Left ventricle myocardium inferior (tissue), 1 donor: ENCODE data around the gene ZNRF2. TPM values are rescaled to one million over a fixed set of nuclear protein-coding genes. Genes with fewer than 3 reads are reported as not detected.

ENCODE experiments used
- DNase-seq: peaks from one replicate; pipeline ENCODE4 v3.0.0-alpha.2; 2020
- H3K27ac ChIP-seq: fragments of 200-600 bp; replicated peaks from 2 replicates; pipeline ENCODE4 v1.8.0; 2021
- H3K27me3 ChIP-seq: fragments of 200-600 bp; 2 replicates; pipeline ENCODE4 v1.8.0; 2021; ENCODE audit warnings: low read depth
- H3K36me3 ChIP-seq: fragments of 200-600 bp; 2 replicates; pipeline ENCODE4 v1.8.0; 2021
- H3K4me1 ChIP-seq: fragments of 200-600 bp; 2 replicates; pipeline ENCODE4 v1.8.0; 2021
- H3K4me3 ChIP-seq: fragments of 200-600 bp; 2 replicates; pipeline ENCODE4 v1.8.0; 2021; ENCODE audit warnings: mild to moderate bottlenecking, moderate library complexity
- H3K9me3 ChIP-seq: fragments of 200-600 bp; replicated peaks from 2 replicates; pipeline ENCODE4 v1.8.0; 2021
- CTCF ChIP-seq: fragments of 200-600 bp; IDR thresholded peaks from 2 replicates; pipeline ENCODE4 v1.8.0; 2021; ENCODE audit warnings: antibody characterized with exemption, mild to moderate bottlenecking, borderline replicate concordance
- intact Hi-C: fragments of 100-400 bp; cut with micrococcal nuclease; formaldehyde crosslinking; loops from one replicate; pipeline ENCODE4 v1.11.0; 2022
- total RNA-seq: library from RNA; stranded (reverse); fragmentation: NEBNext Ultra II Directional; extraction: Animal tissue kit (Norgen Biotek cat#: 25700); gene quantifications from one replicate; pipeline ENCODE4 v1.2.1, GENCODE V29; 2021
- donor health status: DM: no; HTN: yes; CAD: no; lungs with severe emphysema.

Gene ZNRF2
- total RNA-seq, 1 donor from 2014 or later, result 10.9 TPM

- peaks cover 8% of the 10 kb centered on the region for H3K36me3 ChIP-seq
- H3K27ac ChIP-seq, result no peak overlapping the region
- H3K4me3 ChIP-seq, result no peak overlapping the region
- no peak for DNase-seq
- no peaks in the 10 kb centered on the region for H3K9me3 ChIP-seq
- TF ChIP-seq CTCF, result no peak
- intact Hi-C loops, result no loop called here
- H3K4me1 ChIP-seq, result peaks cover 10% of the 10 kb centered on the region
- no peaks in the 10 kb centered on the region for H3K27me3 ChIP-seq
Measured at GRCh38 chr7:30405179-30405578, 120.8 kb downstream of the ZNRF2 start.

GRCh38 chr7:30406664-30407425 is 122.4 kb downstream of the ZNRF2 start:
- no peak overlapping the region for H3K4me3 ChIP-seq
- peaks cover 8% of the 10 kb centered on the region for H3K36me3 ChIP-seq
- no peak for DNase-seq
- H3K4me1 ChIP-seq, result peaks cover 10% of the 10 kb centered on the region
- H3K27ac ChIP-seq, result peak overlapping the region; percentile 41
- intact Hi-C loops, result no loop called here
- TF ChIP-seq CTCF, result no peak
- no peaks in the 10 kb centered on the region for H3K9me3 ChIP-seq
- H3K27me3 ChIP-seq, result no peaks in the 10 kb centered on the region

- TF ChIP-seq CTCF, result no peak
- Histone ChIP-seq H3K36me3 (no peaks in the 10 kb centered on the region), H3K4me1 (peaks cover 10% of the 10 kb centered on the region), H3K27me3 (no peaks in the 10 kb centered on the region), H3K27ac (no peak overlapping the region), H3K4me3 (no peak overlapping the region), H3K9me3 (peaks cover 8% of the 10 kb centered on the region)
- intact Hi-C loops, result no loop called here
- no peak for DNase-seq
Measured at GRCh38 chr7:30411173-30411572, 126.8 kb downstream of the ZNRF2 start.

GRCh38 chr7:30411897-30412296 is 127.5 kb downstream of the ZNRF2 start:
- Histone ChIP-seq H3K9me3 (peaks cover 8% of the 10 kb centered on the region), H3K27ac (no peak overlapping the region), H3K27me3 (no peaks in the 10 kb centered on the region), H3K4me3 (no peak overlapping the region), H3K36me3 (no peaks in the 10 kb centered on the region), H3K4me1 (peaks cover 7% of the 10 kb centered on the region)
- intact Hi-C loops, result no loop called here
- no peak for TF ChIP-seq CTCF
- no peak for DNase-seq

- H3K36me3 ChIP-seq, result no peaks in the 10 kb centered on the region
- no peak overlapping the region for H3K27ac ChIP-seq
- intact Hi-C loops, result no loop called here
- DNase-seq, result no peak
- TF ChIP-seq CTCF, result peak; percentile 74
- peaks cover 8% of the 10 kb centered on the region for H3K9me3 ChIP-seq
- no peaks in the 10 kb centered on the region for H3K4me1 ChIP-seq
- H3K4me3 ChIP-seq, result no peak overlapping the region
- H3K27me3 ChIP-seq, result no peaks in the 10 kb centered on the region
Measured at GRCh38 chr7:30412782-30413504, 128.5 kb downstream of the ZNRF2 start.
